ENCODE results near the gene DYNC1LI1. TPM values are rescaled to one million over a fixed set of nuclear protein-coding genes. Genes with fewer than 3 reads are reported as not detected.
A peak's percentile ranks its signal among the peaks of the same experiment; 100 is the strongest.

The DYNC1LI1 gene
- total and polyA plus RNA-seq, 9 of the 15 experiments (the other 6 are each of a cell fraction or from before 2014, with no cell fraction given): 21.0 to 85.4 (median 61.3) TPM

GRCh38 chr3:32596909-32597369 is 26.3 kb upstream of the DYNC1LI1 start (continued):
- TF ChIP-seq ATF1 (CRISPR knock-in tag; IDR thresholded peaks at IDR 0.05): no peak
- peak; percentile 41; the same call in 1 of the 2 replicates for TF ChIP-seq ATF1 (tag; IDR thresholded peaks at IDR 0.05)
- TF ChIP-seq ATF7 (IDR thresholded peaks at IDR 0.05): peak; percentile 57
- TF ChIP-seq FOXM1 (IDR thresholded peaks at IDR 0.05; ENCODE audit: low read depth): 0 out of 2 replicates have a peak, but pooled peaks have one; percentile 1
- TF ChIP-seq FOXM1 (CRISPR knock-in tag; IDR thresholded peaks at IDR 0.05; ENCODE audit: low read depth): no peak
- peak; percentile 45 for TF ChIP-seq DACH1 (IDR thresholded peaks at IDR 0.05; ENCODE audit: partially characterized antibody)
- peak; percentile 89 for TF ChIP-seq SMAD4 (CRISPR knock-in tag; conservative IDR thresholded peaks at IDR 0.05)
- no peak for TF ChIP-seq SP1 (CRISPR knock-in tag; IDR thresholded peaks at IDR 0.05)
- 0 out of 2 replicates have a peak, but pooled peaks have one; percentile 28 for TF ChIP-seq ZNF644 (tag; IDR thresholded peaks at IDR 0.05; ENCODE audit: low read depth)
- peak; percentile 37; the same call in 1 of the 2 replicates for TF ChIP-seq USF2 (CRISPR knock-in tag; IDR thresholded peaks at IDR 0.05)
- 0 out of 2 replicates have a peak, but pooled peaks have one; percentile 32 for TF ChIP-seq NKRF (IDR thresholded peaks at IDR 0.05; ENCODE audit: borderline replicate concordance)
- TF ChIP-seq ILF3 (IDR thresholded peaks at IDR 0.05; ENCODE audit: borderline replicate concordance): no peak
- peak; percentile 64 for TF ChIP-seq L3MBTL2 (IDR thresholded peaks at IDR 0.05)
- 0 out of 4 replicates have a peak, but pooled peaks of 1 of the 2 experiments have one; percentile 24 for TF ChIP-seq NRF1 (conservative IDR thresholded peaks at IDR 0.05 in 1 of 2, IDR thresholded peaks at IDR 0.05 in 1 of 2)
- TF ChIP-seq REST (IDR thresholded peaks at IDR 0.05; ENCODE audit: borderline replicate concordance): peak; percentile 10; the same call in 1 of the 2 replicates
- TF ChIP-seq REST (CRISPR knock-in tag; IDR thresholded peaks at IDR 0.05; ENCODE audit: low read depth): no peak
- no peak for TF ChIP-seq SMAD1 (IDR thresholded peaks at IDR 0.05; ENCODE audit: low read depth, low read length, partially characterized antibody)

All from K562 (cell line).